Naive thymus-derived CD4-positive, alpha-beta T cell (primary cell): ENCODE data around the gene DENND10. TPM values are rescaled to one million over a fixed set of nuclear protein-coding genes. Genes with fewer than 3 reads are reported as not detected.

Source experiments
- ATAC-seq: fragments of 150-1000 bp; cut with Tn5 transposase; 2 replicates; pipeline ENCODE4 v1.10.0; 2021; ENCODE audit warnings: mild to moderate bottlenecking, moderate library complexity
- CTCF ChIA-PET: fragments of 350-600 bp; sonication (Branson Sonifier 250); formaldehyde crosslinking; loops from one replicate; lab custom pipeline; 2021; ENCODE audit warnings: antibody characterized with exemption; lab: Charles Lee
- POLR2A ChIA-PET: fragments of 350-600 bp; sonication (Branson Sonifier 250); formaldehyde crosslinking; loops from one replicate; lab custom pipeline; 2021; ENCODE audit warnings: antibody characterized with exemption, inconsistent platforms; lab: Charles Lee
- DNase-seq, 9 donors: peaks; one replicate each; pipeline versions ENCODE4 v3.0.0 to v3.0.0-alpha.2; 2020 to 2022; ENCODE audit warnings: mixed read lengths in 1 of 9
- H3K27ac ChIP-seq: one replicate; pipeline ENCODE4 v1.7.0; 2013; ENCODE audit warnings: mild to moderate bottlenecking, low read depth, low read length, moderate library complexity
- H3K27me3 ChIP-seq, 2 donors: one replicate each; pipeline ENCODE4 v1.7.0; 2013; ENCODE audit warnings: low read length in 2 of 2, mild to moderate bottlenecking in 2 of 2, moderate library complexity in 2 of 2; ENCODE audit not compliant: control insufficient read depth in 2 of 2, insufficient read depth in 2 of 2
- H3K36me3 ChIP-seq, 3 experiments: 1 replicate in 2 of 3; 2 replicates in 1 of 3; pipeline ENCODE4 v1.7.0; 2013; ENCODE audit warnings: low read length in 3 of 3, mild to moderate bottlenecking in 3 of 3, moderate library complexity in 1 of 3; ENCODE audit not compliant: insufficient read depth in 3 of 3, control insufficient read depth in 2 of 3
- H3K4me1 ChIP-seq, 2 donors: one replicate each; pipeline ENCODE4 v1.7.0; 2013; ENCODE audit warnings: low read length in 2 of 2, mild to moderate bottlenecking in 2 of 2, moderate library complexity in 1 of 2; ENCODE audit not compliant: control insufficient read depth in 2 of 2, insufficient read depth in 2 of 2
- H3K4me3 ChIP-seq: 2 replicates; pipeline ENCODE4 v1.7.0; 2013; ENCODE audit warnings: mild to moderate bottlenecking, low read length
- H3K9me3 ChIP-seq, 3 experiments: 1 replicate in 2 of 3; 2 replicates in 1 of 3; pipeline ENCODE4 v1.7.0; 2013; ENCODE audit warnings: low read length in 3 of 3; ENCODE audit not compliant: control insufficient read depth in 2 of 3
- H3K27ac Mint-ChIP-seq, 9 donors: one replicate each; pipeline ENCODE4 v1.8.0; 2020 to 2022; ENCODE audit warnings: mixed read lengths in 9 of 9, mild to moderate bottlenecking in 8 of 9, moderate library complexity in 5 of 9, inconsistent platforms in 2 of 9
- H3K27me3 Mint-ChIP-seq, 5 donors: one replicate each; pipeline ENCODE4 v1.8.0; 2021 to 2022; ENCODE audit warnings: mixed read lengths in 5 of 5, mild to moderate bottlenecking in 1 of 5
- H3K36me3 Mint-ChIP-seq, 5 donors: one replicate each; pipeline ENCODE4 v1.8.0; 2020 to 2022; ENCODE audit warnings: mixed read lengths in 5 of 5, mild to moderate bottlenecking in 3 of 5, inconsistent platforms in 1 of 5
- H3K4me1 Mint-ChIP-seq, 7 donors: one replicate each; pipeline ENCODE4 v1.8.0; 2020 to 2022; ENCODE audit warnings: mixed read lengths in 7 of 7, mild to moderate bottlenecking in 3 of 7, inconsistent platforms in 1 of 7
- H3K4me3 Mint-ChIP-seq, 10 donors: one replicate each; pipeline ENCODE4 v1.8.0; 2020 to 2022; ENCODE audit warnings: mild to moderate bottlenecking in 10 of 10, mixed read lengths in 10 of 10, moderate library complexity in 6 of 10, inconsistent platforms in 2 of 10
- H3K9me3 Mint-ChIP-seq, 11 donors: one replicate each; pipeline ENCODE4 v1.8.0; 2020 to 2022; ENCODE audit warnings: mixed read lengths in 11 of 11, mild to moderate bottlenecking in 4 of 11, inconsistent platforms in 1 of 11, moderate library complexity in 1 of 11
- intact Hi-C, 2 donors: fragments of 100-400 bp; cut with micrococcal nuclease; formaldehyde crosslinking; loops; one replicate each; pipeline ENCODE4 v1.15.1; 2023
- polyA plus RNA-seq, 2 donors: library from polyadenylated mRNA; unstranded; fragments of 300-500 nt; fragmentation: Illumina TruSeq; gene quantifications; one replicate each; pipeline ENCODE4 v1.2.3, GENCODE V29; 2021
- total RNA-seq, 6 experiments: library from RNA in 5 of 6; stranded (reverse) in 5 of 6; gene quantifications; 1 replicate in 5 of 6; 2 replicates in 1 of 6; pipeline ENCODE4 v1.2.3 and lab custom pipeline; 2021 to 2026

The DENND10 gene
- total and polyA plus RNA-seq, 7 experiments from 2014 or later: 22.1 to 41.7 (median 28.8) TPM

- Histone ChIP-seq H3K36me3 (peaks cover 0 to 8% (median 0%) of the 10 kb centered on the region in 3 experiments), H3K4me1 (peaks cover 6 to 26% of the 10 kb centered on the region in 2 donors), H3K4me3 (peak within 1 kb of the TSS; percentile 83), H3K27ac (peak within 1 kb of the TSS; percentile 91), H3K27me3 (no peaks in the 10 kb centered on the region), H3K9me3 (no peaks in the 10 kb centered on the region)
- ATAC-seq (peak; percentile 90), DNase-seq (peak; percentile 87 to 98 (median 93))
- peak within 1 kb of the TSS; percentile 86 to 99 (median 98) for H3K4me3 Mint-ChIP-seq
- peaks cover 0 to 32% (median 0%) of the 10 kb centered on the region in 5 donors for H3K36me3 Mint-ChIP-seq
- H3K4me1 Mint-ChIP-seq: peaks cover 28 to 55% (median 45%) of the 10 kb centered on the region in 7 donors
- intact Hi-C loops: loop anchor here (1.0 to 10.0 kb wide), 18 partner anchors 11 to 794 kb away; partner anchors contain the start of genes DENND10 (in 2 of the 2), MCMBP (in 2 of the 2), PRDX3 (in 2 of the 2) and SFXN4 (in 2 of the 2)
- CTCF ChIA-PET: no interaction called here
- peaks cover 0 to 6% (median 0%) of the 10 kb centered on the region in 11 donors for H3K9me3 Mint-ChIP-seq
- POLR2A ChIA-PET: interaction anchor here (0.6 to 6.7 kb wide), 9 partner anchors 10 to 789 kb away, joined by 3 to 53 read pairs (median 4); partner anchors contain the start of genes DENND10 and INPP5F
- H3K27ac Mint-ChIP-seq: peak within 1 kb of the TSS; percentile 93 to 100 (median 98)
- peaks cover 0 to 2% (median 0%) of the 10 kb centered on the region in 5 donors for H3K27me3 Mint-ChIP-seq
These were observed 23.2 kb upstream of the DENND10 start, which contains the start of gene EIF3A for GRCh38 chr10:119080521-119081259. EIF3A (minus strand) TSS chr10:119080817; CDS start chr10:119080676, 141 bp downstream.

GRCh38 chr10:119084896-119085295 lies 19.0 kb upstream of the DENND10 start:
- H3K4me1 ChIP-seq: peaks cover 5 to 6% of the 10 kb centered on the region in 2 donors
- Mint-ChIP-seq H3K4me1 (peaks cover 15 to 37% (median 23%) of the 10 kb centered on the region in 7 donors), H3K4me3 (no peak overlapping the region), H3K27me3 (no peaks in the 10 kb centered on the region), H3K36me3 (peaks cover 0 to 25% (median 0%) of the 10 kb centered on the region in 5 donors), H3K27ac (peak overlapping the region in 2 of 9 donors; percentile 8 to 26), H3K9me3 (peaks cover 0 to 6% (median 0%) of the 10 kb centered on the region in 11 donors)
- ATAC-seq: no peak
- no peak overlapping the region for H3K27ac ChIP-seq
- peaks cover 0 to 7% (median 0%) of the 10 kb centered on the region in 3 experiments for H3K36me3 ChIP-seq
- H3K4me3 ChIP-seq: no peak overlapping the region
- no peaks in the 10 kb centered on the region for H3K27me3 ChIP-seq
- intact Hi-C loops: loop anchor here (5.0 to 10.0 kb wide), 5 partner anchors 220 to 790 kb away; partner anchors contain the start of genes BAG3 (in 1 of the 2), INPP5F (in 1 of the 2) and MCMBP (in 1 of the 2)
- CTCF ChIA-PET: no interaction called here
- no peaks in the 10 kb centered on the region for H3K9me3 ChIP-seq
- POLR2A ChIA-PET: interaction anchor here (0.6 to 1.1 kb wide), 2 partner anchors 9 to 20 kb away, joined by 3 read pairs; no protein-coding TSS in a partner anchor
- no peak for DNase-seq

- Mint-ChIP-seq H3K4me1 (peaks cover 23 to 49% (median 33%) of the 10 kb centered on the region in 7 donors), H3K9me3 (peaks cover 0 to 6% (median 0%) of the 10 kb centered on the region in 11 donors), H3K27me3 (no peaks in the 10 kb centered on the region), H3K36me3 (peaks cover 0 to 17% (median 0%) of the 10 kb centered on the region in 5 donors), H3K4me3 (no peak overlapping the region), H3K27ac (peak overlapping the region in 3 of 9 donors; percentile 26 to 56 (median 55))
- DNase-seq: no peak
- ChIA-PET CTCF (no interaction called here), POLR2A (no interaction called here)
- Histone ChIP-seq H3K36me3 (no peaks in the 10 kb centered on the region), H3K4me3 (no peak overlapping the region), H3K4me1 (peaks cover 21 to 30% of the 10 kb centered on the region in 2 donors), H3K27ac (no peak overlapping the region), H3K9me3 (no peaks in the 10 kb centered on the region), H3K27me3 (no peaks in the 10 kb centered on the region)
- intact Hi-C loops: loop anchor here in 1 of 2 donors (10.0 kb wide), 2 partner anchors 217 to 787 kb away; partner anchors contain the start of gene MCMBP
- no peak for ATAC-seq
These were observed 16.5 kb upstream of the DENND10 start for GRCh38 chr10:119087271-119087882.

- Histone ChIP-seq H3K27ac (peak overlapping the region; percentile 58), H3K27me3 (no peaks in the 10 kb centered on the region), H3K36me3 (no peaks in the 10 kb centered on the region), H3K9me3 (no peaks in the 10 kb centered on the region), H3K4me1 (peaks cover 22 to 36% of the 10 kb centered on the region in 2 donors), H3K4me3 (peak overlapping the region; percentile 3)
- Mint-ChIP-seq H3K4me3 (peak overlapping the region; percentile 47 to 77 (median 67)), H3K27ac (peak overlapping the region; percentile 76 to 96 (median 93)), H3K27me3 (no peaks in the 10 kb centered on the region), H3K9me3 (peaks cover 0 to 6% (median 0%) of the 10 kb centered on the region in 11 donors), H3K4me1 (peaks cover 23 to 51% (median 30%) of the 10 kb centered on the region in 7 donors), H3K36me3 (peaks cover 0 to 16% (median 0%) of the 10 kb centered on the region in 5 donors)
- POLR2A ChIA-PET: interaction anchor here (1.0 to 2.5 kb wide), 5 partner anchors 8 to 42 kb away, joined by 3 to 12 read pairs (median 6); partner anchors contain the start of gene EIF3A
- intact Hi-C loops: no loop called here
- CTCF ChIA-PET: interaction anchor here (1.0 kb wide), 1 partner anchor 11 kb away, joined by 3 read pairs; no protein-coding TSS in a partner anchor
- ATAC-seq (peak; percentile 42), DNase-seq (peak in 5 of 9 donors; percentile 17 to 49 (median 39))
These were observed 13.7 kb upstream of the DENND10 start for GRCh38 chr10:119090026-119090795.

- Histone ChIP-seq H3K36me3 (no peaks in the 10 kb centered on the region), H3K9me3 (no peaks in the 10 kb centered on the region), H3K4me1 (peaks cover 22 to 43% of the 10 kb centered on the region in 2 donors), H3K4me3 (peak overlapping the region; percentile 3), H3K27ac (peak overlapping the region; percentile 58), H3K27me3 (no peaks in the 10 kb centered on the region)
- ChIA-PET POLR2A (interaction anchor here (0.6 to 2.5 kb wide), 7 partner anchors 8 to 41 kb away, joined by 3 to 12 read pairs (median 3); partner anchors contain the start of gene EIF3A), CTCF (interaction anchor here (1.0 kb wide), 1 partner anchor 10 kb away, joined by 3 read pairs; no protein-coding TSS in a partner anchor)
- H3K27me3 Mint-ChIP-seq: no peaks in the 10 kb centered on the region
- peak overlapping the region; percentile 47 to 77 (median 67) for H3K4me3 Mint-ChIP-seq
- peak overlapping the region; percentile 76 to 96 (median 93) for H3K27ac Mint-ChIP-seq
- peaks cover 23 to 53% (median 31%) of the 10 kb centered on the region in 7 donors for H3K4me1 Mint-ChIP-seq
- H3K9me3 Mint-ChIP-seq: peaks cover 0 to 6% (median 0%) of the 10 kb centered on the region in 11 donors
- ATAC-seq (peak; percentile 95), DNase-seq (peak in 7 of 9 donors; percentile 39 to 71 (median 48))
- intact Hi-C loops: loop anchor here (1.0 kb wide), 2 partner anchors 11 to 13 kb away; partner anchors contain the start of genes EIF3A (in 2 of the 2) and DENND10 (in 1 of the 2)
- H3K36me3 Mint-ChIP-seq: peaks cover 0 to 12% (median 0%) of the 10 kb centered on the region in 5 donors
These were observed 12.9 kb upstream of the DENND10 start for GRCh38 chr10:119090968-119091367.
